ENCODE results near the gene NT5M.

The NT5M gene

DNA sequence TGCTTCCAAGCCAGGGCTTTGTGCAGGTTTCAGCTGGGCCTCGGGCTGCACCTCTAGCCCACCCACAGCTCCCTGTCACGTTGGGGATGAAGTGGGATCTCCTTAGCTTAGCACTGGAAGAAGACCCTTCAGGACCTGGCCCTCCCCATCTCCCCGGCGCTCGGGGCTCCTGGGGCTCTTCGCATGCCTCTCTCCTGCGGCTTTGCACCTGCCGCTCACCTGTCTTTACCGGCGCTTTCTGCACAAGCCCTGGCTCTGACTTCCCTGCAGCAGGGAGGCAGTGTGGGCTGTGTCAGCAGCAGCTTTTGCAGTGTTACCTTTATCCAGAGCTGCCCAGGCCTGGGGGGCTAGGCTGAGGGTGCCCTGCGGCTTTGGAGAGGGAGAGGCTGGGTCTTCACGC, 52.3 kb downstream of the NT5M start:
- no peak for DNase-seq

GRCh38 chr17:17356149-17356930, 53.2 kb downstream of the NT5M start:
- DNase-seq, result peak; percentile 79

GRCh38 chr17:17356931-17357270, 53.7 kb downstream of the NT5M start:
- no peak for DNase-seq

DNA sequence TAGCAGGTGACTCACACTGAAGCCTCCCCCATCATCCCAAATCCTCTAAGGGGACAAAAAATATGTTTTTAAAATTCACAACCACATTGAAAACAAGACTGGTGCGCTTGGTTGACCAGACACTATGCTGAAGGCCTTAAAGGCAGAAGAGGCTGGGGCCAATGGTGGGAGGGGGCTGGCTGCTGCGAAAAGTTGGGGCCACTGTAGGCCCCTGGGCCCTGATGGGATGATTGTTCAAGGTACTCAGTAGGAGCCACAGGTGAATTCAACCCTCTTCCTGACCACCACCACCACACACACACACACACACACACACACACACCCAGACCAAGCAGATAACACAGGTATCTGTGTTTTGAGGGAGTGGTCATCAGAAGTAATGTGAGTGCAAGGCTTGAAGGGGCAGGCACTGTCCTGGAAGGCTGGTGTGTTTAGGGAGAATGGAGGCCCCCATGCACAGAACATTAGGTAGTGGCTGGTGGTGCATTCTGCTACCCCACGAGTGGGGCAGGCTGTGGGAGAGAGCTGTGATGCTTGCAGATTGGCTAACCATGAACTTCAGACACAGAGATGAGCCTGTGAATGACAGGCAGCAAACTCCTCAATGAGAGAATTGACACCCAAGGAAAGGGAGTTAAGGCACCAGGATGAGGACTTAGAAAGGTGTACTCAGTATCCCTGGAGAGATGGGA, 55.0 kb downstream of the NT5M start:
- DNase-seq, result no peak

GRCh38 chr17:17358866-17359265, 55.7 kb downstream of the NT5M start:
- no peak for DNase-seq

GRCh38 chr17:17359271-17359670, 56.1 kb downstream of the NT5M start:
- no peak for DNase-seq

GRCh38 chr17:17360087-17360730, 57.0 kb downstream of the NT5M start:
- DNase-seq, result no peak

DNA sequence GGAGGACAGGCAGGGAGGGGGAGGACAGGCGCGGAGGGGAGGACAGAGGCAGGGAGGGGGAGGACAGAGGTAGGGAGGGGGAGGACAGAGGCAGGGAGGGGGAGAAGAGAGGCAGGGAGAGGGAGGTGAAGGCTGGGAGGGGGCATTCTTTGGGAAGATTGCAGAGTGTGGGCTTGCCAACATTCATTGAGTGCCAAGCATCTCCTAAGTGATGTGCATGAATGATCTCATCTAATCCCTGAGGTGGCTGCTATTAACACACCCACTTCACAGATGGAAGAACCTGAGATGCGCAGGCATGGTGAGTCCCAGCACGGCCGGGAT, 58.3 kb downstream of the NT5M start:
- no peak for DNase-seq

GRCh38 chr17:17361867-17362539, 58.8 kb downstream of the NT5M start:
- DNase-seq, result no peak

- DNase-seq, result no peak
These were observed 59.4 kb downstream of the NT5M start for GRCh38 chr17:17362540-17362930.

DNA sequence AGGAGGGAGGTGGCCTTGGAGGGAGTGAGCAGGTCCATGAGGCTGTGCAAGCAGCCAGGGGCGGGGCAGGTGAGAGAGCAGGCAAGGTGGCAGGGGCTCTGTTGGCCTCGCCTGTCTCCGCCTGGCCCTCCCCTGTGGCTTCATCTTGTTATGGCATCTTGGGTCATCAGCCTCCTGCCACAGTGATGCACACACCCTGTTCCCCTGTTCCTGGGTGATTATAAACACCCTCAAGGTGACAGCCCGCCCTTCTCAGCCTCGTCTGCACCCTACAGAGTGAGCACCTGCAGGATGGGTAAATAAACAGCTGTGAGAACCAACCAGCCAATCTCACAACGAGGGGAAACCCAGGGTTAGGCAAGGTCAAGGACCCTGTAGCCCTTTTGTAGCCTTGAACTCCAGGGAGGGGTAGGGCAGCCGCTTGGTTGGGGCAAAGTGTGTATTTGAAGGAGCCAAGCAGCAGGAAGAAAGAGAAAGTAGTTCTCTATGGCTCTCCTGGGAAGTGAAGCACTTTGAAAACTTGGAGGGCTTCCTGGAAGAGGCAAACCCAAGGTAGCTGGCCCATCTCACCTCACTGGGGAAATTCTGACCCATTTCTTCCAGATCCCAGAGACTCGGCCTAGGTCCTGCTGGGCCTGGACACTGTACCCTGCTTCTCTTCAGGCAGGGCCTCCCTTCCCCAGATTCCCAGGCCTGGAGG, 60.6 kb downstream of the NT5M start:
- no peak for DNase-seq

DNA sequence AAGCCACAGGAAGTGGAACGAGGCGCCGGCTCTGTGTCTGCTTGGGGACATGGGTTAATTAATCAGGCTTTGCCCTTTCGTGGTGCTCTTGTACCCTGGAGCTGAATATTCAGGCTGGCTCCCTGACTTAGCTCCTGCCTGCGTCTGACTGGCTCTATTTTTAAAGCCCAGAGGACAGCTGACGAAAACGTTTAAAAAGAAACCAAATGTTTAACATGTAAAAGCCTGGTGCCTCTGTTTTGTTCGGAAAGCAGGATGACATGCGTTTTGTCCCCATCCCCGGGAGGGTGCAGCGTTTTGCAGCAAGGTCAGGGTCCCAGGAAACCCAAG, 61.1 kb downstream of the NT5M start:
- DNase-seq, result no peak

DNA sequence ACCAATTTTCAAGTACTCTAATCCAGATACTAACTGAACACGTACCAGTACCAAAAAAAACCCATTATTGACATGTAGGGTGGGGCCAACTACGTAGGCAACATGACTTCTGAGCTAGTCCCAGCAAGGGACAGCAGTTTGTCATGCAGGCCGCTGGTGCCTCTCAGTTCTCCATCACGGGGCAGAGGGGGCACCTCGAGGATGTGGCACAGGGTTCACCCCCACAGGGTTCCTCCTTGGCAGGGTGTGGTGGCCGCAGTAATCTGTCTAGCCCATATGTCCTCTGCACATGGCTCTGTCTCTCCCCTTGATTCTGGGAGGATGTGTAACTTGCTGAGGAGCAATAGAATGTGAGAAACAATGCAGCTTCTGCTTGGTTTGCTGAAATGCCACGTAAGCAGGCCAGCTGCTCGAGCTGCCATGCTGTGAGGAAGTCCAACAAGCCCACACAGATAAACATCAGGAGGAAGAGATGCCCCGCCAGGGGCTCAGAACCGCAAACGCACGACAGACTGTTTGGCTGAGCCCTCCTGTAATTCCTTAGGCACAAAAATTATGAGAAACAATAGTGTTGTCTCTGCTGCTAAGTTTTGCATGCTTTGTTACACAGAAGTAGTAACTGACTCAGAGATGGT, 62.4 kb downstream of the NT5M start:
- no peak for DNase-seq

GRCh38 chr17:17366235-17366634, 63.1 kb downstream of the NT5M start:
- DNase-seq, result no peak

GRCh38 chr17:17366941-17367875, 64.0 kb downstream of the NT5M start:
- DNase-seq, result no peak

DNA sequence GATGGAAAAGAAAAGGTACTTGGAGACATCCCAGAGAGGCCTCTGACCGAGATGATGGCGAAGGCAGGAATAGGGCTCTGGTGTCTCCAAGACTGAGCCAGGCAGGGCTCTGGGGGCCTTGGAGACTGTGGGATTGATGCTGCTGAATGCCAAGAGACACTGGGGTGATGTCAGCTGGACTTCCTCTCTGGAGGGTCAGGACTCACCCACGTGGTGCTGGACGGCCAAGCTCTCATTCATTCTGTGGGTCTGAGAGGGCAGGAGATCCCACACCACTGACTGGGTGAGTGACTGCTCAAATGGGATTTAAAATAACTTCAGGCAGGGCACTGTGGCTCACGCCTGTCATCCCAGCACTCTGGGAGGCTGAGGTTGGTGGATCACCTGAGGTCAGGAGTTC, 64.8 kb downstream of the NT5M start:
- no peak for DNase-seq

- DNase-seq, result no peak
These were observed 67.5 kb downstream of the NT5M start for GRCh38 chr17:17370711-17371110.

- no peak for DNase-seq
These were observed 69.8 kb downstream of the NT5M start for GRCh38 chr17:17372856-17373520.

- no peak for DNase-seq
These were observed 72.7 kb downstream of the NT5M start for GRCh38 chr17:17375841-17376240.

- DNase-seq, result no peak
These were observed 73.2 kb downstream of the NT5M start for GRCh38 chr17:17376362-17376761.

Data from 8988T (cell line).